DND-41 (cell line): ENCODE results near the gene C2CD2.

Experiments used
- CTCF ChIP-seq: IDR thresholded peaks from 2 replicates; pipeline ENCODE4 v1.5.1; 2012; ENCODE audit warnings: borderline replicate concordance, low read length, moderate library complexity, mild to moderate bottlenecking; ENCODE audit not compliant: poor library complexity, severe bottlenecking; ENCODE audit errors: extremely low read depth
- EZH2 ChIP-seq: IDR thresholded peaks from 3 replicates; pipeline ENCODE4 v1.6.1; 2012; ENCODE audit warnings: borderline replicate concordance, low read depth, mild to moderate bottlenecking, moderate library complexity, low read length, inconsistent platforms; ENCODE audit not compliant: severe bottlenecking

GRCh38 chr21:41955516-41955915 is 1.7 kb upstream of the C2CD2 start:
- TF ChIP-seq CTCF = no peak
- no peak for TF ChIP-seq EZH2
